ENCODE data around the gene TRIOBP.
"Not testable (repeated sequence)": the region's sequence is repeated elsewhere in the genome, so short reads cannot be mapped to it uniquely, and the experiment has no call there.

TRIOBP gene

GRCh38 chr22:37769056-37769455 is 72.2 kb downstream of the TRIOBP start:
- DNase-seq (ENCODE audit: extremely low read depth in 1 of 2, low read depth in 1 of 2) = no peak

GRCh38 chr22:37771081-37771480 is 74.2 kb downstream of the TRIOBP start:
- DNase-seq (ENCODE audit: extremely low read depth in 1 of 2, low read depth in 1 of 2) = no peak

- no peak for DNase-seq (ENCODE audit: extremely low read depth in 1 of 2, low read depth in 1 of 2)
Observed at GRCh38 chr22:37771702-37772427, 75.0 kb downstream of the TRIOBP start.

GRCh38 chr22:37774728-37775127 is 77.9 kb downstream of the TRIOBP start:
- DNase-seq (ENCODE audit: extremely low read depth in 1 of 2, low read depth in 1 of 2) = no peak

DNA sequence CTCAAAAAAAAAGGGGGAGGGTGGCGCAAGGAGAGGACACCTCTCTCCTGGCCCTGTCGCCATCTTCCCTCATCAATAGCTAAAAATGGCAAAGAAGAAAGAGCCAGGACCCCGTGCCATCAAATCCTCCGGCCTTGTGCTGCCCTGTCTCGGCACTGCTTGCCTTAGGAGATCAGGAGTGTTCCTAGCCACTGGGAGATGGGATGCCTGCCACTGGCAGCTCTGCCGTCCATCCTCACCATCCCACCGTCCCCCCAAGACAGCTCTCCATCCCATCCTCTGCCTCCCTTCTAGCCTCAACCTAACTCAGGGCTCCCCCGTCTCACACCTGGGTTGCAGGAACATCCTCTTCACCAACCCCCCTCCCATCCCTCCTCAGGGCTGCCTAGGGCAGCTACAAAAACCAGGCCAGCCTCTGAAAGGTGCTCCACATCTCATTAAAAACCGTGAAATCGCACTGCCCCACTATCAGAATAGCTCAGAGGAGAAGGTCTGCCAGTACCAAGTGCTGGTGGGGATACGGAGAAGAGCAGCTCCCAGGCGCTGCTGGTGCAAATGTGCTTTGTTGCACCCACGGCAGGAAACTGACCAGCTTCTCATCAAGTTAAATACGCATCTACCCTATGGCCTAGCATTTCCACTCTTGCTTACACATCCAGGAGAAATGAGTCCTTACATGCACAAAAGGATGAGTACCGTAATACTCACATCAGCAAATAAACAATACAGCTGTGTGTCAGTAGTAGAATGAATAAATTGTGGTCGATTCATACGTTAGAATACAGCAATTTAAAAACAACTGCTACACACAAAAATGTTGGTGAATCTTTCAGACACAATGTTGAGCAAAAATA is 79.2 kb downstream of the TRIOBP start:
- no peak for DNase-seq (ENCODE audit: extremely low read depth in 1 of 2, low read depth in 1 of 2)

DNA sequence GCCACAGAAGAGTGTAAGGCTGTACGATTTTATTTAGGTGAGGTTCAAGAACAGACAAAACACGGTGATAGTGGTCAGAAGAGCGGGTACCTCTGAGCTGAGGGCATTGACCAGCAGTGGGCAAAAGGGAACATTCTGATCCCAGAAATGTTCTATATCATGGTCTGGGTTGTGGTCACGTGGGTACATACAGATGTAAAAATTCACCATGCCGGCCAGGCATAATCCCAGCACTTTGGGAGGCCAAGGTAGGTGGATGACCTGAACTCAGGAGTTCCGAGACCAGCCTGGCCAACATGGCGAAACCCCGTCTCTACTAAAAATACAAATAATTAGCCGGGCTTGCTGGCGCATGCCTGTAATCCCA is 79.8 kb downstream of the TRIOBP start:
- no peak for DNase-seq (ENCODE audit: extremely low read depth in 1 of 2, low read depth in 1 of 2)

DNA sequence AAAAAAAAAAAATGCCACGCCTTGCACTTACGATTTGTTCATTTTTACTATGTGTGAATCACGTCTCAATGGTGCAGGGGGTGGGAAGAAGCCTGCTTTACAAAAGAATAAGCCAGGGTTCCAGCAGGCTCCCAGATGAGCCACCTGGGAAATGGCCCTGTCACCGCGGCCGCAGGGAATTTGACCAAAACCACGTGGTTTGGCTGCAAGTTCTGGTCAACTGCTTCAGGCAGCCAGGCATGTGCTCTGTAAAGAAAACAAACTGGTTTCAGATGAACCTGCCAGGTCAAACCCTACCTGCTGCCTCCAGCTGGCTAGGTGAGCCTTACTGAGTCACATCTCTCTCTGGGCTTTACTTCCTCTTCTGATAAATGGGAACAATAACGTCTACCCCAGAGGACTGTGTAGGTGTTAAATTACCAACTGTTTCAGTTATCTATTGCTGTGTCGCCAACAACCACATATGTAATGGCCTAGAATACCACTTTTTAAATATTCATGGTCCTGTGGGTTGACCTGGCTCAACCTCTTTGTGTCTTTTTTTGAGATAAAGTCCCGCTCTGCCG is 80.4 kb downstream of the TRIOBP start:
- no peak for DNase-seq (ENCODE audit: extremely low read depth in 1 of 2, low read depth in 1 of 2)

- DNase-seq (ENCODE audit: extremely low read depth in 1 of 2, low read depth in 1 of 2) = no peak
Observed at GRCh38 chr22:37778370-37779009, 81.6 kb downstream of the TRIOBP start.

DNA sequence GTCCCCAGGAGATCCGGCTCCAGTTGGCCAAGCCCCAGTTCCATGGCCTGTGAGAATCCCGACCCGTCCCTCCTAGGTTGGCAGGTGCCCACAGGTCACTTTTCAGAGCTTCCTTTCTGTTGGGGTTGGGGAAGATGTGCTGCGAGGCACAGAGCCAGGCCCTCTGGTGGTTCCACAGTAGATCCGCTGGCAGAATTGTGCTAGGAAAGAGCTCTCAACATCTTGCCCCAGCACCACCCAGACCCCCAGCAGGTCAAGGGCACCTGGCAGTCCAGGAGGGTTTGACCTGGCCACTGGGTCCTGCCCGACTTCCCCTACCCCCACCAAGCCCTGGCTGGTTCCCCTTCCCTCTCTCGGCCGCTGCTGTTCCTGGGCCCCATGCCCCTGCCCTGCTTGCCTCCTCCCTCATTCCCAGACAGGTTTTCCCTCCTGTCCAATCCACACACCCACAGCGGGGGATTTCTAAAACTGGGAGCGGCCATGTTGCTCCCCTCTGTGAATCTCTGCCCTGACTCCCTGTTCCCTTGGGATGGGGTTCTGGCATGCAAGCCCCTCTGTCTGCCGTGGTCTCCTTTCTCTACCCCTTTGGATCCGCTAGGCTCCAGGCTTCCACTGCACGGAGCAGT is 84.7 kb downstream of the TRIOBP start:
- no peak for DNase-seq (ENCODE audit: extremely low read depth in 1 of 2, low read depth in 1 of 2)

- DNase-seq (ENCODE audit: extremely low read depth in 1 of 2, low read depth in 1 of 2) = no peak
Observed at GRCh38 chr22:37782340-37783168, 85.7 kb downstream of the TRIOBP start.

- no peak for DNase-seq (ENCODE audit: extremely low read depth in 1 of 2, low read depth in 1 of 2)
Observed at GRCh38 chr22:37784829-37785495, 88.1 kb downstream of the TRIOBP start.

GRCh38 chr22:37790234-37790633 is 93.4 kb downstream of the TRIOBP start:
- no peak for DNase-seq (ENCODE audit: extremely low read depth in 1 of 2, low read depth in 1 of 2)

DNA sequence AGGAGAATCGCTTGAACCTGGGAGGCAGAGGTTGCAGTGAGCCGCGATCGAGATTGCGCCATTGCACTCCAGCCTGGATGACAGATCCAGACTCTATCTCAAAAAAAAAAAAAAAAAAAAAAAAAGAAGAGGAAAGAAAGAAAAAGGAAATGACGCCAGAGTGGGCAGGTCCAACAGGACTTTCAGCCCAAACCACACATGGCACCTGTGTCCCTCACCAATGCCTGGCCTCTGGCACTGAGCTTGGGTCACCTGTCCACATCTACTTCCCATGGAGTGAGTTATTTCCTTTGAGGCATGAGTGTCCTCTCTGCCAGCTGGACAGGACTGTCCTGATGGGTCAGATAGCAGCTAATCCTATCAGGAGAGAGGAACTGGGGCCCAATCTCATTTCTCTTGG is 95.6 kb downstream of the TRIOBP start:
- no peak for DNase-seq (ENCODE audit: extremely low read depth in 1 of 2, low read depth in 1 of 2)

DNA sequence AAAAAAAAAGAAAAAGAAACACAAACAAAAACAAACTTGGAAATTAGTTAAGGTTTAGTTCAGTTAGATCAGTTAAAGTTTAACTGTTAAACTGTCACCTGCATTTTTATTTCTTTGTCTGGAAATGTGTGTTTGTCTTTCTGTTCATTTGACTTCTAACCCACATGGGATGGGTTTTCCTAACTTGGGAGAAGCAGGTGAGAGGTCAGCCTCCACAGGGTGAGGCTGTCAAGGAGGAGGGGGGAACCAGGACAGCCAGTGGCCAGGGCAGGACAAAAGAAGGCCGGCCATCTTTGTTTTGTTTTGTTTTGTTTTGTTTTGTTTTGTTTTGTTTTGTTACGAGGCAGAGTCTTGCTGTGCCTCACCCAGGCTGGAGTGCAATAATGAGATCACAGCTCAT is 97.5 kb downstream of the TRIOBP start:
- no peak for DNase-seq (ENCODE audit: extremely low read depth in 1 of 2, low read depth in 1 of 2)

DNA sequence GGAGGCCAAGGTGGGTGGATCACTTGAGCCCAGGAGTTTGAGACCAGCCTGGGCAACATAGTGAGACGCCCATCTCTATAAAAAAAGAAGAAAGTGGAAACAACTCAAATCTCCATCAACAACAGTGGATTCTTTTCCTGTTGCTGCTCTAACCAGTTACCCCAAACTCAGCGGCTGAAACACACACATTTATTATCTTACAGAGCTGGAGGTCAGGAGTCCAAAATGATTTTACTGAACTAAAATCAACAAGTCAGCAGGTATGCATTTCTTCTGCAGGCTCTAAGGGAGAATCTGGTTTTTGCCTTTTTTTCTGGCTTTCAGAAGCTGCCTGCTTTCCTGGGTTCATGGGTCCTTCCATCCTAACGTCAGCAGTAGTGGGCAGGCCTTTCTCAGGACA is 99.2 kb downstream of the TRIOBP start:
- no peak for DNase-seq (ENCODE audit: extremely low read depth in 1 of 2, low read depth in 1 of 2)

GRCh38 chr22:37797259-37797658 is 100.4 kb downstream of the TRIOBP start:
- not testable (repeated sequence) for DNase-seq (ENCODE audit: extremely low read depth in 1 of 2, low read depth in 1 of 2)

GRCh38 chr22:37797874-37798500 is 101.1 kb downstream of the TRIOBP start:
- no peak for DNase-seq (ENCODE audit: extremely low read depth in 1 of 2, low read depth in 1 of 2)

DNA sequence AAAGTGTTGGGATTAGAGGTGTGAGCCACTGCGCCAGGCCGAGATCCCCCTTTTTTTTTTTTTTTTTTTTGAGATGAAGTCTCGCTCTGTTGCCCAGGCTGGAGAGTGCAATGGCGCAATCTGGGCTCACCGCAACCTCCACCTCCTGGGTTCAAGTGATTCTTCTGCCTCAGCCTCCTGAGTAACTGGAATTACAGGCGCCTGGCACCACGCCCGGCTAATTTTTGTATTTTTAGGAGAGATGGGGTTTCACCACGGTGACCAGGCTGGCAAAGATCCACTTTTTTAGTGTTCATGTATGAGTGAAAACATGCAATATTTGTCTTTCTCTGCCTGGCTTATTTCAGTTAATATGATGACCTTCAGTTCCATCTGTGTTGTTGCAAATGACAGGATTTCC is 103.1 kb downstream of the TRIOBP start:
- DNase-seq (ENCODE audit: extremely low read depth in 1 of 2, low read depth in 1 of 2) = not testable (repeated sequence)

GRCh38 chr22:37801946-37802309 is 105.1 kb downstream of the TRIOBP start:
- no peak for DNase-seq (ENCODE audit: extremely low read depth in 1 of 2, low read depth in 1 of 2)

All from stimulated activated CD8-positive, alpha-beta memory T cell treated with anti-CD3 and anti-CD28 coated beads, Interleukin-7, amount 100 ng/mL, for 48 hours (primary cell).